Activated CD8-positive, alpha-beta memory T cell treated with anti-CD3 and anti-CD28 coated beads for 24 hours (primary cell): Measurements from ENCODE around the gene STX12.

Experiments used
- DNase-seq: peaks from one replicate; pipeline ENCODE4 v3.0.0-alpha.2; 2020

STX12 gene

DNA sequence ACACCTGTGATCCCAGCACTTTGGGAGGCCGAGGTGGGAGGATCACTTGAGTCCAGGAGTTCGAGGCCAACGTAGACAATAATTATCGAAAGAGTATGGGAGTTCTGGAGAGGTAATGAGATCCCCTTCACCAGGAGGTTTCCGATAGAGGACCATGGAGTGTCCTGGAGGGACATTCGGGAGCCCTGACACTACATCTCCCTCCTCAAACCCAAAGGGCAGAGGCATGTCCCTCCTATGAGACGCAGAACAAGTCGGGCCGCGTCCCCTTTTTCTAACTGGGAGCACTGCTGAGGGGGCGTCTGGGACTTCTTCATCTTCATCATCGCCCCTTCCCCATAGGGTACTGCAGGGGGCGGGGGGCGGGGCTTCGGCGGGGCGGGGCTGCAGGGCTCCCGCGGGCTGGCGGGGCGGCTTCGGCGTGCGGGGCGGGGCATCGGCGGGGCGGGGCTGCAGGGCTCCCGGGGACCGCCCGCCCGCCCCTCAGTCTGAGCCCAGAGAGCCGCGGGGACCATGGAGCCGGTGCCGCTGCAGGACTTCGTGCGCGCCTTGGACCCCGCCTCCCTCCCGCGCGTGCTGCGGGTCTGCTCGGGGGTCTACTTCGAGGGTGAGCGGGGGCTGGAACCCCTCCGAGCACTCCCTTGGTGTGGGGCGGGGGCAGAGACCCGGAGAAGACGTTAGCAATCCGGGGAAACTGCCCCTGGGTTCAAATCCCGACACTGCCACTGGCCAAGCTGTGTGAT lies 99.2 kb downstream of the STX12 start, which contains the start of gene THEMIS2:
TSS of gene THEMIS2 (plus strand) at position 486 of the 743 bp plus-strand sequence. CDS start at position 514, 28 bp downstream.
- DNase-seq: peak; percentile 88

DNA sequence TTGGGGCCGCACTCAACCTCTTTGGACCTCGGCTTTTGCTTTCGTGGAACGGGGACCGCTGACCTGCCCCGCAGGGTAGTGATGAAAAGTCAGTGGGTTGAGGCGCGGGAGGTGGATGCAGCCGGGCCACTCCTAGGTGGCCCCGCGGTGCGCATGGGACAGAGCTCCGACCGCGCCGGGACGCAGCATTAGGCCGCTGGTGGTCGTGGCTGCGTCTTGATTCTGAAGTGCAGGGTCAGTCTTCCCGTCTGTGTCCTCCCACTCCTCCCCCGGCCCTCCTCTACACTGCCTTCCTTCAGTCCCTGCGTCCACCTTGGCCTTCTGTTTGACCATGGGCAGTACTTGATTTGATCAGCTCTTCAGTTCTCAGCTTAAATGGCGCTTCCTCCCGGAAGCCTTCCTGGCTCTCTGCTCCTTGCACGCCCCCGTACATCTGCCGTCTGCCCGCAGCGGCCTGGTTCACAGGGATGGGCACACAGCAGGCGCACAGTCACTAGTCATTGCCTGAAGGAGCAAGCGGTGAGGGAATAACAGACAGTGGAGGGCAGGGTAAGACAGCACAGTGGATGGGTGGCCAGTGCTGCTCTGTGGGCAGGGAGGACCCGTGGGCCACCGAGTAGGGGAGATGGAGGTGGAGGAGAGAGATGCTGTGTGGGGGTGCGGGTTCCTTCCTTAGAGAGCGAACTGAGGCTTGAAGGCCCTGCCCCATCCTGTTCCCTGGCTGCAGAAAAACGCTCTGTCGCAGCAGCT lies 100.0 kb downstream of the STX12 start:
- DNase-seq: peak; percentile 74

GRCh38 chr1:27873671-27874384 lies 100.8 kb downstream of the STX12 start:
- DNase-seq: no peak
